Skin of body (tissue), 2 donors: ENCODE results near the gene KDM8. TPM values are rescaled to one million over a fixed set of nuclear protein-coding genes. Genes with fewer than 3 reads are reported as not detected.

ENCODE experiments used
- DNase-seq: peaks from one replicate; lab custom pipeline; 2025; lab: John Stamatoyannopoulos, UW
- total RNA-seq: library from RNA; depleted of rRNA; stranded (reverse); fragments of >200 nt; gene quantifications from one replicate; pipeline ENCODE4 v1.2.3, GENCODE V29; 2014

Gene KDM8
- total RNA-seq, 1 donor from 2014 or later: 1.7 TPM

DNA sequence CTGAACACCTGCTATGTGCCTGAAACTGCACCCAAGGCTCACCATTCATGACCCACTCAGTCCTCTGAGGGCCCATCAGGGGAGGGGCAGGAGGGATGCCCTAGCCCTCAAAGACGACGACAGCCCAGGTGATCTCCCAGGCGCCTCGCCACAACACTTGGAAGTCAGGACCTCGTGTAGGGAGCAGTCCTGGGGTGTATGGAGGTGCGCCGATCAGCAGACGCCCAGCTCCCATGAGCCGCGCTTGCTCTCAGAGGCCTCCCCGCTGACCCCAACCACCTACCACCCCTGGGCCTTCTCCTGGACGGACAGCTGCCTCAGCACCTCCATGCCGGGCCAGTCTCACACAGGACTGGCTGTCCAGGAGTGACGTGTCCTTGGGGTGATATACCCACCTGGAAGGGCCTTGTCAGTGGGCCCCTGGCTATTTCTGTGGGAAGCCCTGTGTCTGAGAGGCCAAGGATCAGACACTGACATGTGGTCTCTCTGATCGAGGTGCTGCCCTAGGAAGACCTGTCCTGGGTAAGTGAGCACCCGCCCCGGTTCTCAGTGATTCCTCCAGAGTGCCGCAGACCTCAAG, 26.7 kb downstream of the KDM8 start:
- no peak for DNase-seq

DNA sequence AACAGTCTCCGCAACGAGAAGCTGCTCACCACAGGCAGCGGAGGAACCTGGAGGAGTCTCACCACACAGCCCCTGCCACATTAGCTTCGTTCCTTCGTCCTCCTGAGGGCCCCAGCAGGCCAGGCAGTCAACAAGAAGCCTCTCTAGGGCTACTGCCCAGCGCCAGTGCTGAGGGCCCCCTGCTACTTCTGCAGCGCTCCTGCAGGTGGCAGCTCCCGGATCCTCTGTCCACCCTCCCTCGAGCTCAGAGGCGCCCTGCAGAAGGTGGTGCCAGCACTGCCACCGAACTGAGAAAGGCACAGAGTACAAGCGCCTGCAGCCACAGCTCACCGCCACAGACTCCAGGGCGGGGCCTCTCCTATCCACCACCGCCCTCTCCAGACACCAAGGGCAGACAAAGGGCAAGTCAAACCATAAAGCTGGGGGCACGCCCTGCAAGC, 27.3 kb downstream of the KDM8 start:
- DNase-seq: no peak

DNA sequence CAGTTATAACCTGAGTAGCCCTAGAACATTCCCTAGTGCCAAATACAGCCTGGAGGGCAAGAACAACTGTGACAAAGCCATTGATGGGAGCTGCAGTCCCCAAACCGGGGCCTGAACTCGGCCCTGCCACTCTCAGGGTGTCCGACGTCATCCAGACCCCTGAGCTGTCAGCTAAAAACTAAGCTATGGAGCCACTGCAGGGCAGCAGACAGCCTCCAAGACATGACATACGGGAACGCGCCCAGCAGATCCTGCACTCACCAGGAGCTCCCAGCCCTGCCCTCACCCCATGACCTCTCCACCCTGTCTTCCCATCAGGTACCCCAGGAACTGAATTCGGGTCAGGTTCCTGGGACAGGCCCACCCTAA, 28.4 kb downstream of the KDM8 start:
- no peak for DNase-seq

DNA sequence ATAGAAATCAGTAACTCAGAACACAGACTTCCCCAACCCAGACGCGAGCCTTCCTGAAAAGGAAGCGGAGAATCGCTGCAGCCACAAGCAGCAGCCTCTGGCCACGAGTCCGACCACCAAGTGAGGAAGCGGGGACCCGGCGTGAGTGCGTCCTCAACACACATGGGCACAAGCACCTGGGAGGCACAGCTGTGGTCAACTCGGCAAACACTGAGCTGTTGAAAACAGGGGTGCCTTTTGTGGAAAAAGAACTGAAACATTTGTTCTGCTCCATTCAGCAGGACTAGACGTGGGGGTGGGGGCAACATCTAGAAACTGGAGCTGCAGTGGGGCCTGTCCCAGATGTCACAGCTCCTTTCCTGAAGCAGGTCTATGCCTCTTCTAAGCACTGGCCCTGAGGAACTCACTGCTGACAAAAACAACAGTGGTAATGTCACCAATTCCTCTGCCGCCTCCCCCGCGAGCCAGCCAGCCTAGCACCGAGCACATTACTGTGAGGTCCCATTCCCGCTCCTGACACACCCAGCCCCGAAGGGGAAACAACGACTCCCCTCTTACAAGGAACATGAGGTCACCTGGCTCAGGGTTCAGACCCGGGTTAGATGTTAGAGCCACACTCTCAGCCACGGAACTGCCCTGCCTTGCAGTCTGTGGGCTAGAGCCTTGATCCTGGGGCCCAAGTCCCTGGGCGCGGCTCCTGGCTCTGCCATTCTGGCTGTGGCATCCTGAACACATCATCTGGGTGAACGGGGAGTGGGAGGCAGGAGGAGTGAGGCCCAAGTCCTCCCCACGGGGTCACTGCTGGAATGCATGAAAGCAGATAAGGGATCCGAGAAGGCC, 29.0 kb downstream of the KDM8 start:
- no peak for DNase-seq

DNA sequence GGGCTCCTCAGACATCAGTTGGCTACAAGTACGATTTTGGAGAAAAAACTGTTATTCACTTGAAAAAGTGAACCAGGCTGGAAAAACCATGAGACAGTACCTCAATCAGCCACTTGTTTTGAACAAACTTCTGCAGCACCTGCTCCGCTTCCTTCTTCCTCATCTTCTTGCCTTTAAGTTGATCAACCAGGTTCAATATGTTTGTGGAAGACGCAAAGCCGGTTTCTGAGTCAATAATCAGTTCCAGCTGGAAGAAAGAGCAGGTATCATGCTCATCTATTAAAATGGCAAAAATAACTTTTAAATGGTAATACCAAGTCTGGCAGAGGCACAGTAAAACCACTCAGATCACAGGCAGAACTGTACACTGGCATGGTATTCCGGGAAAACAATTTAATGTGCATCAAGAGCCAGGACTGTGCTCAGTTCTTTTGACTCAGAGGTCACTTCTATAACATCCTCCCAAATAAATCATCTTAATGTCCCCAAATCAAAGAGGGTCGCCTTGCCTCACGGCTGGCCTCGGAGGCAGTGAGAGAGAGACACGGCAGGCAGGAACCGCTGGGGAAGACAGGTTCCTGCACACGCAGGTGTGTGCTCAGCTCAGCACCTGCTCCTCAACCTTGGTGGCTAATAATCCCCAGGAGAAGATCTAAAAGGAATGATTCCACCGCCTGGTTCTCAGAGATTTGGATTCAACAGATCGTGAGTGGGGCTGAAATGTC, 29.7 kb downstream of the KDM8 start:
- no peak for DNase-seq

DNA sequence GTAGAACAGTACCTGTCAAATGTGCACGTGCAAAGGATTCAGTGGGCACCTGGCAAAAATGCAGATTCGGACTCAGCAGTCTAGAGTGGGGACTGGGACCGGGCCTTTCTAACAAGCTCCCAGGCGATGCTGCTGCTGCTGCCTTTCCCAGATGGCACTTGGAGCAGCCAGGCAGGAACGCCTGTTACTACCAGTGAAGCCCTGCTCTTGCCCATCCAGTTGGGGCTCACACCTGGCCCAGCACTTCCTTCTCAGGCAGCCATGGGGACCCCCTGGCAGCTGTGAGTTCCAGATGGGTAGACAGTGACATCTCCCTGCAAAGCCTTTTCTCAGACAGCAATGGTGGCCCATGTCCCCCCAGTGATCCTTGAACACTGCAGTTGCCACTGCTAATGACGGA, 30.4 kb downstream of the KDM8 start:
- no peak for DNase-seq

DNA sequence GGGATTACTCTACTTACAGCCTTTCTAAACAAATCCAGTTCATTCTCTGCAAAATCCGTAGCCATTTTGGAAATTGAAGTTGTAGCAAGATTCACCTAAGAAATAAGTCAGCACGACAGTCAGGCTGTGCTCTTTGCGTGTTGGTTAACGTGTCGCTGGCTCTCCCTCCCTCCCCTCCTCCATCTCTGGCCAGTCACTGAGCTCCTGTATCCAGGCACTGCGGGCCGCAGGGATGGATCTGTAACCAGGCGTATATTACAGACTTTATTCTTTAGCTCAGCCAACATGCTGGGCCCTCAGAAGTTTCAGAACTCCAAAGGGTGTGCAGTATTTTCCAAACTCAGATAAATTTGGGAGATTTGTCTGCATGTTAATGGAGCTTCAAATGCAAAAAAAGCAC, 30.8 kb downstream of the KDM8 start:
- DNase-seq: no peak

DNA sequence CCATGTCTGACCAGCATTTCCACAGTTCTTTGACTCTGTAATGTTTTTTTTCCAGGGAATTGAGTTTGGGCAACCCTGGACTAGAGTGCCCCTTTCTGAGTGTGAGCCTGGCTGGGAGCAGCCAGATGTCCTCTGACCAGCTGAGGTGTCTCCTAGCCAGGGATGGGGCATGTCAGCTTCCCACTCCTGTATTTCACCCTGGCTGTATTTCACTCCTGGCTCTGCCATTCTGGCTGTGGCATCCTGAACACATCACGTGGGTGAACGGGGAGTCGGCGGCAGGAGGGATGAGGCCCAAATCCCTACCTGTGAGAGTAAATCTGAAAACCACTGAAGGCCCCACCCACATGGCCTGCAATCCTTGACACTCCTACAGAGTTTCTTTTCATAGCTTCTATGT, 31.3 kb downstream of the KDM8 start:
- DNase-seq: no peak

DNA sequence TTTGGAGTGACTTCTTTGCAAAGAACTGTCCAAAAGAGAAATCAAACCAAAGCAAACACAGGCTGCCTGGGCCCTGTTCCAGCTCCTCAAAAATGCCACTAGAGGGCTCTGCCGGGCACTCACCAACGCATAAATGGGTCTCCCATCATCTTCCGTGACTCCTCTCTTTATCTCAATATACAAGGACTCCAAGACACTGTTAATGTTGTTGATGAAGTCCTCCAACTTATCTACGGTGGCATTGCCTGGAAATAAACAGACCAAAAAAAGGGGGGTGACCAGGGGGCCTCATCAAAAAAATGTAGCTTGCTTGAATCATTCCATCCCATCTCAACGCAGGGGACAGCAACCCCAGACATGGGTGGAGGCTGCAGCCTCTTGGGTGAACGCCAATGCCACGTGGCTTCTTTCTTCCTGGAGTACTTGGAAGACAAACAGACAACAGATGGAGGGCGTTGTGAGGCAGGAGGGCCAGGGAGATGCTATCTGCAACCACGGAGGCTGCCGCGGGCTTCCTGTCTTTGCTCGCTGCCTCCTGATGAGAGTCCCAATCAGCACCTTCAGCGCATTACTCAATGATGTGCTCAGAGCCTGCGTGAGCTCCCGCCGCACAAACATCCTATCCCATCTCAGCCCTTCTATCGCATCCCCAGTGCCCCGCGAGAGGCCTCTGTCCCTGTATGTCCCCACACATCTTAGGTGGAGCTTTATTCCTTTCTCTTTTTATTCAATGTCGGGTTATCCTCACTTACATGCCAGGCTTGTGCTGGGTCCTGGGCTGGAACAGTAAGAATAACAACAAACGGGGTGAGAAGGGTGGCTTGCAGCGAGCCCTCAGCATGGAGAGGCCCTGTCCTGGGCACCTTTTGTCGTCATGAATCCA, 32.0 kb downstream of the KDM8 start:
- DNase-seq: peak; percentile 90

DNA sequence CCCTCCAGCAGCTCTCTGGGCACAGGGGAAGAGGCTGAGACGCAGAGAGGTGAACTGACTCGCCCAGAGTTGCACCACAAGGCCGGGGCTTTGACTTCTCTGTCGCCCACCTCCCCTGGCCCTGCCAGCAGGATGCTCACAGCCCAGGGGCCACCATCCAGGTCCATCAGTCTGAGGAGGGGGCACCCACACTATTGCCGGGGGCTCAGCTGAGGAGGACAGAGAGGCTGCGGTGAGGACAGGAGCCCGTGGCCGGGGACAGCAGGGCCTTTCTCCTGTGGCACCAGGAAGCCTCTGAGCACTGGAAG, 32.6 kb downstream of the KDM8 start:
- DNase-seq: no peak

DNA sequence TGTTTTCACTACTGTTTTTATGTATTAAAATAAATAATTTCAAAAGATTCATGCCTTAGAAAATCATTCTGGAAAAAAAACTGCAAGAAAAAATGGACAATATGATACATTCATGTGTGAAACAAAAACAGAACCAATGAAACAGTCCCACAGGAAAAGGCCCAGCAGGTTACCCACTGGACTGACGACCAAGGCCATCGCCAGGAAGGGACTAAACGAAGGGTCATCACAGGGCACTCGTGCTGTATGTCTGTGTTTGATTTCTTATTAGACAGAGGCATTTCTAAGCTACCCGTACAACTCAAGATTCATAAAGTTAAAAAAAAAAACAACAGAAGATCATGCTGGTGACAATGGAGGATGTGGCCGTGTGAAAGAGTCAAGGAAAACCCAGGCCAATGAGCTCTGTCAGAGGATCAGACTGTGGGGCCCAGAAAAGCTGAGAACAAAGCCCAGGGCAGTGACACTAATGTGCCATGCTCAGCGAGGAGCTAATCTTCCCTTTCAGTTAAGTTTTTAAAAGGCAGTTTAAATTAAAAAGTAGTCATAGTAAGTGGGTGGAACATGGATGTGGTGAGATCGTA, 33.4 kb downstream of the KDM8 start:
- DNase-seq: no peak

DNA sequence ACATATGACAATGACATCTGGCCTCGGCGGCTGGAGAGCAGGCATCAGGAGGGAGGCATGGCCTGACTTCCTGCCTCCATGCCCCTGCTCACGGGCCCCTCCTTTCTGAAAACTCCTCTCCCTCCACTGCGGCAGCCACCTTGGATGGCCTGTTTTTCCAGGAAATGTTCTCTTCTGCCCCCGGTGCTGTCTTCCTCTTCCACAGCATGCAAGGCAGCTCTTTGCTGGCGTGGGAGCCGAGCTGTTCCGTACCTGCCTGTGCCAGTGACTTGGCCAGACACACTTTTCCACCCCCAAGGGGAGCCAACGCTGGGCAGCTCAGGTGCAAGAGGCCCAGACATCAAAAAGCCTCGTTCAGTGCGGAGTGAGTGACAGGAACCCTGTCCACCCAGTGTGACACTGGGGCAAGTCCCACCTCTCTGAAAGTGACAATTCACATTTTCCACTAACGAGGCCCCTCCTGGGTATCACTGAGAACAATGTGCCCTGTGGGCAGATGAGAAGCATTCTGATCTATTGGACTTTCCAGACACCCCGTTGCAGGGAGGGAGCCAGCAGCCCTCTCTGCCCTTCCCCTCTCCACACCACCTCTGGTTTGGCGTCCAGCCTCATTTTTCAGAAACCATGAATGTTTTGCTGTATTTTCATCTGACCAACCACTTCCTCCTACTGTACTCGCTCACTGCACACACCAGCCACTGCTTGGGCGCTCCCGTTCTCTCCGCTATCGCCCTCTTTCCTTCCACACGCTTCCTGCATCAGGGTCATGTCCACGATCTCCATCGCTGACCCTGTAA, 34.1 kb downstream of the KDM8 start:
- peak; percentile 31 for DNase-seq

DNA sequence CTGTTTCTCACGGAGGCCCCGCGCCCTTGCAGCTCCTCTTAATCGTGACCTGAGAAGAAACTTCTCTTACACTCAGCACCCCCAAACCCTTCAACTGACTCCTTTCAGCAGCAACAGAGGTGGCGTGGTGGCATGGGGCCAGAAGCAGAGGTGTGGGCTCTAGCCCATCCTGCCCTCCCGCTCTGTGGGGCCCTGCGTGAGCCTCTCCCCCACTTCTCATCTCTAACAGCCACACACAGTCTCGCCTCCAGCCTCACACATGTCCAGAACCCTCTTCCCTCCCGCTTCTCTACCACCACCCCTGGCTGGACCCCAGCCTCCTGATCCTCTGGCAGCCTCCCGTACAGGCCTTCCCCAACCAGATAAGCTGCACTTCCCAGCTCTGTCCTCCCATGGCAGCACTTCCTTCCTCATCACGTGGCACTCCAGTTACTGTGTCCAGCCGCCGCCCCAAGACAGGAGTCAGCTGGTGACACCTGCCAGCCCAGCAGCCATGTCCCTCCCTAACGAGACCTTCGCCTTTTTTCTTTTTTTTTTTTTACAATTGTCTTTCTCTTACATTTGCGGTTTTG, 34.8 kb downstream of the KDM8 start:
- DNase-seq: no peak

DNA sequence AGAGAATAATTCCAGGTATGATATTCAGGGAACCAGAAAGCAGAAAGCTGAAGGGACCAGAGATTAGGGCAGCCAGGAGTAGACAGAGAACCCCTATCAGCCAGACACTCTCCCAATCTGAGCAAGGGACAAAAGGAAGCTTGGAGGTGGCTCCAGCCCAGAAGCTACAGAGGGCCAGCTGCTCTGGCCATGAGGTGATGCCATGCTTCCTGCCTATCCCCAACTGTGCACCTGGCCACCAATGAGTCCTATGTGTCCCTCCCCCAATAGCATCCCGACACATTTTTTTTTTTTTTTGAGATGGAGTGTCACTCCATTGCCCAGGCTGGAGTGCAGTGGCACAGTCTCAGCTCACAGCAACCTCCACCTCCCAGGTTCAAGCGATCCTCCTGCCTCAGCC, 35.3 kb downstream of the KDM8 start:
- no peak for DNase-seq

DNA sequence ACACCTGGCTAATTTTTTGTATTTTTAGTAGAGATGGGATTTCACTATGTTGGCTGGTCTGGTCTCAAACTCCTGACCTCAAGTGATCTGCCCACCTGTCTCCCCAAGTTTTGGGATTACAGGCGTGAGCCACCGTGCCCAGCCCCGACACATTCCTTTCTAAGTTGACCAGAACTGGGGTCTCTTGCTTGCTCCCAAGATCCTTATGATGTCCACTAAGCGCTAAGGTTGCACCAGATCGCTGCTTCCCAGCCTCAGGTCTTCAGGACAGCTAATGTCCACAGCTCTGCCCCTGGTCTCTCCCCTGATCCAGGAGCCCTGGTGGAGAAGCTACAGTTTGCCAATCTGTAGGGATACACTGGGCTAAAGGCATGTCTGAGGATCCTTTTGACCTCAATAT, 35.7 kb downstream of the KDM8 start:
- no peak for DNase-seq

DNA sequence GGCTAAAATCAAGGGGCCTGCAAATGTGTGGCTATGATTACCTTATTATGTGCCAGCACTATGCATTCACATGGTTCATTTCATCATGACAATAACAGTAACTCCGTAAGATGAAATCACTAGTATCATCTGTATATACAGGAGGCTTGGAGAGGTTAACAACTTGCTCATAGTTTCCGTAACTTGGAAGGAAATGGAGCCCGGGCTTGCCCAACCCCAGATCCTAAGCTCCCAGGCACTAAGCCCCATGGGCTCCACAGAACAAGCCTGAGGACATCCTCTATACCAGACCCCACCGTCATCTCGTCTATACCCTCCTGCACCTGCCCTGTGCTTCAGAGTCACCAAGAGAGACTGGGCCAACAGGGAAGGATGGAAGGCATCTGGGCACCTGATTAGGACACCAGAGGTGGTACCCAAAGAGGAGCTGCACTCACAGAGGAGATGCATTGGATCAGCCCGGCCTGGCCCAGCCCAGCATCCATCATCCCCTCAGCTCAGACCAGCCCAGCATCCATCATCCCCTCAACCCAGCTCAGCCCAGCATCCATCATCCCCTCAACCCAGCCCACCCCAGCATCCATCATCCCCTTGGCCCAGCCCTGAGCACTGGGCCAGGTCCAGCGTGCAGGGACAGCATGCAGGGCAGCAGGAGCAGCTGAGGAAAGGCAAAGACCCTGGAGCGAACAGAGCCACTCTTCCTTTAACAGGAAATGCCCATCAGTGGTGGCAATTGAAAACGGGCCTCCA, 36.8 kb downstream of the KDM8 start:
- no peak for DNase-seq

DNA sequence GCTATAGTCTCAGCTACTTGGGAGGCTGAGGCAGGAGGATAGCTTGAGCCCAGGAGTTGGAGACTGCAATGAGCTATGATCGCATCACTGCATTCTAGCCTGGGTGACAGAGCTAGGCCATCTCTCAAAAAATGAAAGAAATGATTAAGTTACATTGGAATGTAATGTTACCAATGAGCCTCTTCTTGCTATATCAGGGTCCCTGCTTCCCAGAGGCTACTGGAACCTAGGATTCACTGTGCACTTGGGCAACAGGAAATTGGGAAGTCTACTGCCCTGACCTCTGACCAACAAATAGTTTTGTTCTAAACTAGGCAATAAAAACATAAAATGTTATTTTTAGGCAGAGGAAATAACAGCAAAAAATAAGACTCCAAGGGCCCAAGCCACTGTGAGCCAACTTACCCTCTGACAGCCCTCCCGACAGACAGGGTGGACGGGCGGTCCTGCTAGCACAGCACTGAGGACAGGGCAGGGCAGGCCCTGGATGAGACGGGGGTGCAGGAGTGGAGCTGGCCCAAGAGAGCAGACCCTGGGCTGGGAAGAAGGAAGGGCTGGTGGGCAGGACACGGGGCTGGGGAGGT, 37.7 kb downstream of the KDM8 start:
- DNase-seq: no peak

DNA sequence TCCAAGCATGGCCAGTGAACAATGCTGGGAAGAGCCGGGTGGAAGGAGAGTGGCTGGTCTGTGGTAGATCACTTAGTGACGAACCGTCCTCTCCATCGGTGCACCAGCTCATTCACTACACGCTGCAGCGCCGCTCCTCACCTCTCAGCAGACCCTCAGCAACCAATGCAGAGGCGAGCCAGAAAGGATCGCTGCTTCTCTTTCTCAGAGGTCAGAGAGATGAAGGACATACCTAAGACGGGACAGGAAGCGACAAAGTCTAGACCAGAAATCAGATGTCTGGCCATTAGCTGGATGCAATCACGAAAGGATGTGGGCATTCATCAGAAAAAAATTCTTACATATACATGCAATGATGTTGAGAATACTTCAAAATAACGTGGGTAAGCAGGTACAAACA, 38.3 kb downstream of the KDM8 start:
- no peak for DNase-seq

DNA sequence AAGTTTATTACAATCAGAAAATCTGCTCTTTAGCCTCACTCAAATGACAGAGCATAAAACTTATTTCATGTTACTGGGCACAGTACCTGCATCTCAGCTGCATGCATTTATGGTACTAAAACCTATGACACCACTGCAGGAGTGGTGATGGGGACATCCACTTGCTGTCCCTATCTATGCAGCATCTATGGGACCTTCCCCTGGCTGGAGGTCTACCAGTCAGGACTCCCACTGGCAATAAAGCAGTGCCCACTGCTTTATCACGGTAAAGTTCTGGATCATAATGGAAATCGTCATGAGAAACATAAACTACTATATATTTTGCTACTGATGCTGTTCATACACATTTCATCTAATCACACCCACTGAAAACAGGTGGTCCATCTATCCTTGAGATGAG, 39.1 kb downstream of the KDM8 start:
- DNase-seq: no peak
